GM06990 (cell line): Measurements from ENCODE around the gene TNNT3.
"Not testable (repeated sequence)": the region's sequence is repeated elsewhere in the genome, so short reads cannot be mapped to it uniquely, and the experiment has no call there.

ENCODE experiments used
- DNase-seq: peaks from one replicate; pipeline ENCODE4 v3.0.0-alpha.2; 2011; ENCODE audit not compliant: insufficient read length; ENCODE audit errors: extremely low read depth
- H3K27me3 ChIP-seq: replicated peaks from 2 replicates; pipeline ENCODE4 v1.6.0; 2011; ENCODE audit warnings: low read length; ENCODE audit not compliant: control insufficient read depth, insufficient read depth
- H3K36me3 ChIP-seq: 2 replicates; pipeline ENCODE4 v1.5.1; 2011; ENCODE audit warnings: low read length; ENCODE audit not compliant: control insufficient read depth, insufficient read depth
- H3K4me3 ChIP-seq: replicated peaks from 2 replicates; pipeline ENCODE4 v1.5.1; 2011; ENCODE audit warnings: low read depth, mild to moderate bottlenecking, control low read depth, low read length
- TF ChIP-seq, protein P1 (sequence below): IDR thresholded peaks from 2 replicates; pipeline ENCODE4 v1.5.1; 2011; ENCODE audit warnings: low read length, control low read depth, mild to moderate bottlenecking, inconsistent platforms; ENCODE audit not compliant: insufficient read depth, poor library complexity, severe bottlenecking

TNNT3 gene

DNA sequence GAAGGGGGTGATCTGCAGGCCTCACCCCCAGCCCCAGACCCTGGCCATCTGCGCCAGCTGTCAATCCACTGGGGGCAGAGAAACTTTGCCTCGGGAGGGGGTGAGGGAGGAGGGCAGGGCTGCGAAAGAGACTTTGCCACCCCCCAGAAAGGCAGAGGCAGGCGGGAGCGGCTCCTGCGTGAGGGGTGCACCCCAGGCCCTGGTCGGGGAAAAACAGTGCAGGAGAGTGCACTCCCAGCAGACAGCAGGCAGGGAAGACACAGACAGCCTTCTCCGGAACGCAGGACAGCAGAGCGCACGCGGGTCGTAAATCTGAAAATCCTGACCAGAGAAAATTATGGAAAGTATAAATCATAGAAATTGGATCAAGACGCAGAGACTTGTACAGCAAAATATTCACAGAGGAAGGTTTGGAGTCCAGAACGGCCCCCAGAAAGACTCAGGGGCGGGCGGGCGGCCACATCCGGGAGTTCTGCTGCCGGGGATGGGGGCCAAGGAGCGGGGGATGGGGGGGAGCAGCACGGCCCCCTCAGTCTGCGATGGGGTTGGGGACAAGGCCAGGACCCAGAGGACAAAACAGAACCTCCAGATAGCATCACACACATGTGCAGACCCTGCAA lies 19.6 kb downstream of the TNNT3 start:
- Histone ChIP-seq H3K36me3 (no peaks in the 10 kb centered on the region), H3K4me3 (no peak overlapping the region), H3K27me3 (no peaks in the 10 kb centered on the region; the same call in 1 of the 2 replicates)
- TF ChIP-seq, protein P1, sequence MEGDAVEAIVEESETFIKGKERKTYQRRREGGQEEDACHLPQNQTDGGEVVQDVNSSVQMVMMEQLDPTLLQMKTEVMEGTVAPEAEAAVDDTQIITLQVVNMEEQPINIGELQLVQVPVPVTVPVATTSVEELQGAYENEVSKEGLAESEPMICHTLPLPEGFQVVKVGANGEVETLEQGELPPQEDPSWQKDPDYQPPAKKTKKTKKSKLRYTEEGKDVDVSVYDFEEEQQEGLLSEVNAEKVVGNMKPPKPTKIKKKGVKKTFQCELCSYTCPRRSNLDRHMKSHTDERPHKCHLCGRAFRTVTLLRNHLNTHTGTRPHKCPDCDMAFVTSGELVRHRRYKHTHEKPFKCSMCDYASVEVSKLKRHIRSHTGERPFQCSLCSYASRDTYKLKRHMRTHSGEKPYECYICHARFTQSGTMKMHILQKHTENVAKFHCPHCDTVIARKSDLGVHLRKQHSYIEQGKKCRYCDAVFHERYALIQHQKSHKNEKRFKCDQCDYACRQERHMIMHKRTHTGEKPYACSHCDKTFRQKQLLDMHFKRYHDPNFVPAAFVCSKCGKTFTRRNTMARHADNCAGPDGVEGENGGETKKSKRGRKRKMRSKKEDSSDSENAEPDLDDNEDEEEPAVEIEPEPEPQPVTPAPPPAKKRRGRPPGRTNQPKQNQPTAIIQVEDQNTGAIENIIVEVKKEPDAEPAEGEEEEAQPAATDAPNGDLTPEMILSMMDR = no peak
- no peak for DNase-seq

DNA sequence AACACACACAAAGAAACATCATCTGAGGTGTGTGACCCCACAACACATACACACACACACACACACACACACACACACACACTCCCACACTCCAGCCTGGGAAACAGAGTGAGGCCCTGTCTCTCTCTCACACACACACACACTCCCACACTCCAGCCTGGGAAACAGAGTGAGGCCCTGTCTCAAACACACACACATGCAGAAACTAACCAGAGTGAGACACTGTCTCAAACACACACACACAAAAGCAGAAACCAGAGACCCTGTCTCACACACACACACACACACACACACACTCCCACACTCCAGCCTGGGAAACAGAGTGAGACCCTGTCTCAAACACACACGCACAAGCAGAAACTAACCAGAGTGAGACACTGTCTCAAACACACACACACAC lies 20.3 kb downstream of the TNNT3 start:
- H3K4me3 ChIP-seq, DNase-seq, H3K36me3 ChIP-seq, H3K27me3 ChIP-seq: not testable (repeated sequence)

GRCh38 chr11:1942558-1943260 lies 23.2 kb downstream of the TNNT3 start:
- no peaks in the 10 kb centered on the region for H3K36me3 ChIP-seq
- DNase-seq = no peak
- H3K27me3 ChIP-seq = no peaks in the 10 kb centered on the region
- H3K4me3 ChIP-seq = no peak overlapping the region
- TF ChIP-seq, protein P1 = no peak

- H3K27me3 ChIP-seq = no peaks in the 10 kb centered on the region
- DNase-seq = no peak
- H3K36me3 ChIP-seq = no peaks in the 10 kb centered on the region
- no peak overlapping the region for H3K4me3 ChIP-seq
- TF ChIP-seq, protein P1 = no peak
These were observed 24.1 kb downstream of the TNNT3 start for GRCh38 chr11:1943576-1943975.

GRCh38 chr11:1943977-1944376 lies 24.5 kb downstream of the TNNT3 start:
- no peaks in the 10 kb centered on the region for H3K36me3 ChIP-seq
- H3K4me3 ChIP-seq = no peak overlapping the region
- TF ChIP-seq, protein P1 = no peak
- no peaks in the 10 kb centered on the region for H3K27me3 ChIP-seq
- DNase-seq = no peak

DNA sequence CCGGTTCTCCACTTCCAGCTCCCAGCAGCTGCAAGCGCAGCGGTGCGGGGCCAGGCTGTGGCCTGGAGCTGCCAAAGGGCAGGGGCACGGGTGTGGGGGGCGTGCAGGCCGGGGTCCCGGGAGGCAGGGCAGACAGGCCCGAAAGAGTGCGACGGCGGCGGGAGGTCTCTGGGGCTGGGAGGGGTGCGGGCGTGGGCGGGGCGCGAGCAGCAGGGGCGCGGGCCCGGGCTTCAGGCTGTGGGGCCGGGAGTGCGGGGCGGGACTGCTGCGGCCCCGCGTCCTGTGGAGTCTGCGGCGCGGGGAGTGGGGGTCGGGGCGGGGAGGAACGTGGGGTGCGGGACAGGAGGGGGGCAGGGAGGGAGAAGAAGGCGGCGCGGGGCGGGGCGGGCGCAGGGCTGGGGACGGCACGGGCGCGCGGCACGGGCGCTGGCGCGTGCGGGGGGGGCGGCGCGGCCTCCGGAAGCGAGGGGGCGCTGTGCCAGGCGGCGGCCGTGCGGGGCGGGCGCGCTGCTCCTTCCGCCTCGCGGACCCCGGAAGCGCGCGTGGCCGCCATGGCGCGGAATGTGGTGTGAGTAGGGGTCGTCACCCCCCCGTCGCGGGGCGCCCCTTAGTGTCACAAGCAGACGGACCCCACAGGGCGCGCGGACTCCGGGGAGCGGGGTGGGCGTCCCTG lies 27.4 kb downstream of the TNNT3 start, which contains the start of gene MRPL23:
MRPL23 (plus strand) TSS at position 521 of the 673 bp plus-strand sequence; CDS start at position 552, 31 bp downstream.
- DNase-seq = no peak
- H3K27me3 ChIP-seq = no peaks in the 10 kb centered on the region
- TF ChIP-seq, protein P1 = no peak
- H3K36me3 ChIP-seq = no peaks in the 10 kb centered on the region
- no peak within 1 kb of the TSS for H3K4me3 ChIP-seq
